GM10266 (cell line): ENCODE measurements around the gene BAHCC1.

ENCODE experiments used
- DNase-seq: peaks from one replicate; pipeline ENCODE4 v3.0.0; 2012; ENCODE audit errors: extremely low spot score
- TF ChIP-seq, protein P1 (sequence below): IDR thresholded peaks from 2 replicates; pipeline ENCODE4 v1.5.1; 2012; ENCODE audit warnings: mild to moderate bottlenecking, low read depth; ENCODE audit not compliant: control insufficient read depth, insufficient read depth; ENCODE audit errors: missing control alignments

BAHCC1 gene

DNA sequence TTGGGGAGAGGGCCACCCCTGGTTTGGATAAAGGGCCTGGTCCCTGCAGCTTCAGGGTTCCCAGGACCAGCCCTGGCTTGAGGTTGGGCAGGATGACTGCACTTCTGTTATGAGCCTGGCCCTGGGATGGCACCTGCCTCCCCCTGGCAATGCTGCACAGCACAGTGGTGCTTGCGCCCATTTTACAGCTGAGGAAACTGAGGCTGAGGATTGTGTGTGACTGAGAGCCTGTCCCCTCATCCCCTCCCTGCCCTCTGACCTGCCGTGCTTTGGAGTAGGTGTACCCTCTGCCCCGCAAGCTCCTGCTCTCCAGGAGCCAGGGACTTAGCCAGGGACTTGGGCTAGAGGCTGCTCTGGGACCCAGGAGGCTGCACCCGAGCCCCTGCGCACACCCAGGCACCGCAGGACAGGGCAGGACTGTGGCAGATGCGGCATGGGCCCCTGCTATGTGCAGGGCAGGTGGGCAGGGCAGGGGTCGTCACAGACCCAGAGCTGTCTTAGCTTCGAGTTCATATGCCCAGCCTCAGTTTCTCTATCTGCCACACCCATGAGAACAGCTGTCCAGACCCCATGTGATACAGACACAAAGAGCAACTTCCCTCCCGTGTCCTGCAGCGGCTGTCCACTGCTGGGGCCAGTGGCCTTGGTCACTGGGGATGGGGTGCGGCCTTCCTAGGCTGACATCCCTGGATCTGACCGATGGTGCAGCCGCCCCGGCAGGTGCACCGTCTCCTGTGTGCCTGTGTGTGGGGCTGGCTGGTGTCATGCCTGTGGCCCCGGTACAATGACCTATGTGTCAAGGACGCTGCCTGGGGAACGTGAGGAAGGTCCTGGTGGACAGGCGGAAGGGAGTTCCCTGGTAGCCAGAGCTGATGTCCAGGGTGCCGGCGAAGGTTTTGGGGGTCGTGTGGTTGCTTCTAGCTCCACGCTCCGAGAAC lies 36.6 kb downstream of the BAHCC1 start:
- TF ChIP-seq, protein P1, sequence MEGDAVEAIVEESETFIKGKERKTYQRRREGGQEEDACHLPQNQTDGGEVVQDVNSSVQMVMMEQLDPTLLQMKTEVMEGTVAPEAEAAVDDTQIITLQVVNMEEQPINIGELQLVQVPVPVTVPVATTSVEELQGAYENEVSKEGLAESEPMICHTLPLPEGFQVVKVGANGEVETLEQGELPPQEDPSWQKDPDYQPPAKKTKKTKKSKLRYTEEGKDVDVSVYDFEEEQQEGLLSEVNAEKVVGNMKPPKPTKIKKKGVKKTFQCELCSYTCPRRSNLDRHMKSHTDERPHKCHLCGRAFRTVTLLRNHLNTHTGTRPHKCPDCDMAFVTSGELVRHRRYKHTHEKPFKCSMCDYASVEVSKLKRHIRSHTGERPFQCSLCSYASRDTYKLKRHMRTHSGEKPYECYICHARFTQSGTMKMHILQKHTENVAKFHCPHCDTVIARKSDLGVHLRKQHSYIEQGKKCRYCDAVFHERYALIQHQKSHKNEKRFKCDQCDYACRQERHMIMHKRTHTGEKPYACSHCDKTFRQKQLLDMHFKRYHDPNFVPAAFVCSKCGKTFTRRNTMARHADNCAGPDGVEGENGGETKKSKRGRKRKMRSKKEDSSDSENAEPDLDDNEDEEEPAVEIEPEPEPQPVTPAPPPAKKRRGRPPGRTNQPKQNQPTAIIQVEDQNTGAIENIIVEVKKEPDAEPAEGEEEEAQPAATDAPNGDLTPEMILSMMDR, result no peak
- DNase-seq, result no peak

GRCh38 chr17:81432941-81433340 lies 37.7 kb downstream of the BAHCC1 start:
- DNase-seq, result no peak
- TF ChIP-seq, protein P1, result no peak

DNA sequence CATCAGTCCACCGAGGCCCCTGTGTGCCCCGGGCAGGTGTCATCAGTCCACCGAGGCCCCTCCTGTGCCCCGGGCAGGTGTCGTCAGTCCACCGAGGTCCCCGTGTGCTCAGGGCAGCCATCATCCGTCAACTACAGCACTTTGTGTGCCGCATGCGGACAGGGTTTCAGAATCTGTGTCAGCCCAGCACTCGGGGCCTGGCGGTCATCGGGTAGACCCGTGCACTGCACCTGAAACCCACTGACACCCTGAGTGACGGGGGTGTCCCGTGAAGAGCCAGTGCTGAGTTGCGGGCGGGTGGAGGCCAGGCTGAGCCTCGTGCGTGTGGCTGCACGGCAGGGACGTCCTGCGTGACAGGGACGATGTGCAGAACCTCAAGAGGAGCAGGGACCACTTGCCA lies 38.4 kb downstream of the BAHCC1 start:
- no peak for DNase-seq
- TF ChIP-seq, protein P1, result no peak

DNA sequence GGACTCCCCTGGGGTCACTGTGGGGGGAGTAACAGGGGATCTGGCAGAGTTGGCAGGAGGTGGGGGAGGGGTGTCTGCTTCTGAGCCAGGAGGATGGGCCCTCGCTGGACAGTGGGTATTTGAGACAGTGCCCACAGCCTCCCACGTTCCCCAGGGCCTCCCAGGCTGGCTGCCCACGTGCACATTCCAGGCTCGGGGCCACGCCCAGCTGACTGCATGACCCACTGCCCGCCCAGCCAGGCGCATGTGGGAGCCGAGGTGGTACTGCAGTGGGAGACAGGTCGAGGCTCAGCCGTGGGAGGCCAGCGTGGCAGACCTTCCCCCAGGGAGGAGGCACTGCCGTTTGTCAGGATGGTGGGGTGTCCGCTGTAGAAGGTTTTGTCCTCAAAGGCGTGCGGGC lies 38.8 kb downstream of the BAHCC1 start:
- DNase-seq, result no peak
- TF ChIP-seq, protein P1, result no peak

GRCh38 chr17:81434681-81435417 lies 39.6 kb downstream of the BAHCC1 start:
- TF ChIP-seq, protein P1, result no peak
- no peak for DNase-seq

DNA sequence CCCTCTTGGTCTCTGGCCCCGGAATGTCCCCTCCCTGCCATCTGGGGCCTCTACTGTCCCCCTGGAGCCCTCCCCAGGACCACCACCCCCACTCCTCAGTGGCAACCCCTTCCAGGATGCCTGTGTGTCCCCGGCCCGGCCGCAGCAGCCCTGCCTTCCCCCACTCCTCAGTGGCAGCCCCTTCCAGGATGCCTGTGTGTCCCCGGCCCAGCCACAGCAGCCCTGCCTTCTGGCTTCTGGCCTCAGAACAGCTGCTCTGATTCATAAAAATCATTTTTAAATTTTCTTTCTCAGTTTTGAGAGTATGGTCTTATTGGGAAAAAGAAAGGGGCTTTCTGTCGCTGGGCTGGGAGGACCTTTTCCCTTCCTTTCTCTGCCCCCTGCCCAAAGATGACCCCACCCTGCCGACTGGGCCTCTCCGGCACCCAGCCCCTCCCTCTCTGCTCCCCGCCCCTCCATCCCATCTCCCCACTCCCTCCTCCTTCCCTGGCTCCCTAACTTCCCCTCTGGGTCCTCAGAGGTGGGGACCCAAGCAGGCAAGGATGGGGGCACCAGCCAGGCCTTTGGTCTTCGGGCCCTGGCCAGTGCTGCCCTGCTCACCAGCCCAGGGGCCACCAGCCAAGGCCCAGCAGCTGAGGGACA lies 40.5 kb downstream of the BAHCC1 start:
- TF ChIP-seq, protein P1, result no peak
- no peak for DNase-seq
